ENCODE measurements around the gene PLD6. TPM values are rescaled to one million over a fixed set of nuclear protein-coding genes. Genes with fewer than 3 reads are reported as not detected.

Gene PLD6
- total RNA-seq, 1 experiment from 2014 or later = 8.0 TPM

DNA sequence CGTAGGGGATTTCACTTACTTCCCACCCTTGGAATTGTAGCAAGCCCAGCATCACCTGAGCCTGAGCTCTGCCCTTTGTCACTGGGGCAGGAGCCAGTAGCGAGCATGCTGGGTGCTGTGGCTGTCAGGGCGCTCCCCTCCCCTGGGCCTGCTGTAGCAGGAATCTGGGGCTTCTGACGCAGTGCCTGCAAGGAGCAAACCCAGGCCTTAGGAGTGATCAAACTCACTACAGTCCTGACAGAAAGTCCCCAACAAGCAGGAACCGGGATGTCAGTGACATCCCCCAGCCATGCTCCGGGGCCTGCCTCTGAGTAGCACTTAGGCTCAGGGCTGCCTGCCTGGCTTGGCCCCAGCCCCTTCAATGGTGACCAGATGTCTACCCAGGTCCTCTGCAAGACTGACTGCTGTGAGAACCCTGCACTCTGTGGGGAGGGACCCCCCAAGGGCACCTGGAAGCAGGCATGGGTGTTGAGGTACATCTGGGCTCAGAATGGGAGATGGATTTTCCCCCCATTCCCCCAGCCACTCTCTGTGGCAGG is 23.5 kb downstream of the PLD6 start:
- H3K36me3 ChIP-seq (ENCODE audit: control insufficient read depth, insufficient read depth, low read length) = peaks cover 4% of the 10 kb centered on the region
- intact Hi-C loops (cut with micrococcal nuclease; ENCODE audit: unreplicated experiment) = loop anchor here (10.0 kb wide), 1 partner anchor 178 kb away; no protein-coding TSS in a partner anchor
- H3K9me3 Mint-ChIP-seq (ENCODE audit: unreplicated experiment) = no peaks in the 10 kb centered on the region
- no peak overlapping the region for H3K4me3 ChIP-seq (ENCODE audit: low read depth, low read length)
- no peaks in the 10 kb centered on the region for H3K27me3 ChIP-seq (replicated peaks; ENCODE audit: control insufficient read depth, insufficient read depth, low read length)
- no peaks in the 10 kb centered on the region for H3K9me3 ChIP-seq
- no peak for TF ChIP-seq CTCF (IDR thresholded peaks at IDR 0.05; ENCODE audit: insufficient read depth in 1 of 2, low read depth in 1 of 2, low read length in 1 of 2, severe bottlenecking in 1 of 2, unreplicated experiment in 1 of 2)
- H3K27me3 Mint-ChIP-seq (ENCODE audit: insufficient read depth, unreplicated experiment) = no peaks in the 10 kb centered on the region
- H3K4me1 Mint-ChIP-seq (ENCODE audit: low read depth, unreplicated experiment) = peaks cover 10% of the 10 kb centered on the region
- no peaks in the 10 kb centered on the region for H3K4me1 ChIP-seq
- H3K36me3 Mint-ChIP-seq (ENCODE audit: insufficient read depth, unreplicated experiment) = peaks cover 81% of the 10 kb centered on the region
- H3K27ac Mint-ChIP-seq (ENCODE audit: unreplicated experiment) = no peak overlapping the region
- no peak overlapping the region for H3K4me3 Mint-ChIP-seq (ENCODE audit: unreplicated experiment)
- DNase-seq = no peak
- BruUV-seq (replicated peaks) = no TSS peak
- ChIA-PET CTCF (no interaction called here), POLR2A (no interaction called here)

GRCh38 chr17:17181666-17182597 is 24.2 kb downstream of the PLD6 start:
- Mint-ChIP-seq H3K36me3 (ENCODE audit: insufficient read depth, unreplicated experiment) (peaks cover 82% of the 10 kb centered on the region), H3K9me3 (ENCODE audit: unreplicated experiment) (no peaks in the 10 kb centered on the region), H3K4me1 (ENCODE audit: low read depth, unreplicated experiment) (peaks cover 10% of the 10 kb centered on the region), H3K4me3 (ENCODE audit: unreplicated experiment) (no peak overlapping the region), H3K27ac (ENCODE audit: unreplicated experiment) (no peak overlapping the region), H3K27me3 (ENCODE audit: insufficient read depth, unreplicated experiment) (no peaks in the 10 kb centered on the region)
- H3K4me3 ChIP-seq (ENCODE audit: low read depth, low read length) = no peak overlapping the region
- H3K4me1 ChIP-seq = no peaks in the 10 kb centered on the region
- ChIA-PET POLR2A (no interaction called here), CTCF (no interaction called here)
- peaks cover 4% of the 10 kb centered on the region for H3K36me3 ChIP-seq (ENCODE audit: control insufficient read depth, insufficient read depth, low read length)
- H3K9me3 ChIP-seq = no peaks in the 10 kb centered on the region
- no peak for TF ChIP-seq CTCF (IDR thresholded peaks at IDR 0.05; ENCODE audit: insufficient read depth in 1 of 2, low read depth in 1 of 2, low read length in 1 of 2, severe bottlenecking in 1 of 2, unreplicated experiment in 1 of 2)
- H3K27me3 ChIP-seq (replicated peaks; ENCODE audit: control insufficient read depth, insufficient read depth, low read length) = no peaks in the 10 kb centered on the region
- no peak for DNase-seq
- intact Hi-C loops (cut with micrococcal nuclease; ENCODE audit: unreplicated experiment) = loop anchor here (10.0 kb wide), 1 partner anchor 177 kb away; no protein-coding TSS in a partner anchor
- BruUV-seq (replicated peaks) = no TSS peak

GRCh38 chr17:17180741-17181525 is 25.2 kb downstream of the PLD6 start:
- ChIA-PET CTCF (no interaction called here), POLR2A (no interaction called here)
- Mint-ChIP-seq H3K27ac (ENCODE audit: unreplicated experiment) (no peak overlapping the region), H3K9me3 (ENCODE audit: unreplicated experiment) (no peaks in the 10 kb centered on the region), H3K36me3 (ENCODE audit: insufficient read depth, unreplicated experiment) (peaks cover 85% of the 10 kb centered on the region), H3K4me3 (ENCODE audit: unreplicated experiment) (no peak overlapping the region), H3K27me3 (ENCODE audit: insufficient read depth, unreplicated experiment) (no peaks in the 10 kb centered on the region), H3K4me1 (ENCODE audit: low read depth, unreplicated experiment) (peaks cover 8% of the 10 kb centered on the region)
- Histone ChIP-seq H3K36me3 (ENCODE audit: control insufficient read depth, insufficient read depth, low read length) (peaks cover 4% of the 10 kb centered on the region), H3K9me3 (no peaks in the 10 kb centered on the region), H3K4me1 (no peaks in the 10 kb centered on the region), H3K27me3 (replicated peaks; ENCODE audit: control insufficient read depth, insufficient read depth, low read length) (no peaks in the 10 kb centered on the region), H3K4me3 (ENCODE audit: low read depth, low read length) (no peak overlapping the region)
- no TSS peak for BruUV-seq (replicated peaks)
- intact Hi-C loops (cut with micrococcal nuclease; ENCODE audit: unreplicated experiment) = loop anchor here (10.0 kb wide), 1 partner anchor 176 kb away; no protein-coding TSS in a partner anchor
- TF ChIP-seq CTCF (IDR thresholded peaks at IDR 0.05; ENCODE audit: insufficient read depth in 1 of 2, low read depth in 1 of 2, low read length in 1 of 2, severe bottlenecking in 1 of 2, unreplicated experiment in 1 of 2) = no peak
- no peak for DNase-seq

Measured in Caco-2 (cell line).